ENCODE measurements around the gene NOPCHAP1.

NOPCHAP1 gene

GRCh38 chr12:105015543-105015942, 29.4 kb downstream of the NOPCHAP1 start:
- Histone ChIP-seq H4K5ac (ENCODE audit: low read length) (no peak overlapping the region), H3K4ac (ENCODE audit: low read depth, low read length) (no peak overlapping the region), H2AK5ac (ENCODE audit: low read length) (no peak overlapping the region), H3K56ac (ENCODE audit: low read length) (no peak overlapping the region), H3K79me2 (ENCODE audit: control insufficient read depth, insufficient read depth, low read length) (no peaks in the 10 kb centered on the region), H3K79me1 (ENCODE audit: low read length) (peaks cover 2% of the 10 kb centered on the region), H3K4me3 (ENCODE audit: low read length) (no peak overlapping the region), H3K4me2 (ENCODE audit: low read length) (no peak overlapping the region), H2BK5ac (ENCODE audit: low read length) (no peak overlapping the region), H3K27me3 (ENCODE audit: insufficient read depth, low read length, poor library complexity) (no peaks in the 10 kb centered on the region), H3K36me3 (ENCODE audit: control insufficient read depth, insufficient read depth, low read length) (no peaks in the 10 kb centered on the region), H4K8ac (ENCODE audit: low read depth, low read length) (no peak overlapping the region), H3K9ac (ENCODE audit: low read length) (no peak overlapping the region), H3K18ac (ENCODE audit: low read length) (no peak overlapping the region), H2BK120ac (ENCODE audit: low read depth, low read length) (no peak overlapping the region), H3K23ac (ENCODE audit: low read length) (no peak overlapping the region), H3K4me1 (ENCODE audit: control insufficient read depth, low read depth, low read length) (no peaks in the 10 kb centered on the region), H2BK15ac (replicated peaks; ENCODE audit: low read depth) (no peak overlapping the region), H3K27ac (ENCODE audit: low read depth, low read length) (no peak overlapping the region)
- no CpG with 5 or more reads among the region's 4 CpGs for WGBS (ENCODE audit: extremely low coverage, insufficient coverage, low lambda C conversion rate)
- no peak for DNase-seq

DNA sequence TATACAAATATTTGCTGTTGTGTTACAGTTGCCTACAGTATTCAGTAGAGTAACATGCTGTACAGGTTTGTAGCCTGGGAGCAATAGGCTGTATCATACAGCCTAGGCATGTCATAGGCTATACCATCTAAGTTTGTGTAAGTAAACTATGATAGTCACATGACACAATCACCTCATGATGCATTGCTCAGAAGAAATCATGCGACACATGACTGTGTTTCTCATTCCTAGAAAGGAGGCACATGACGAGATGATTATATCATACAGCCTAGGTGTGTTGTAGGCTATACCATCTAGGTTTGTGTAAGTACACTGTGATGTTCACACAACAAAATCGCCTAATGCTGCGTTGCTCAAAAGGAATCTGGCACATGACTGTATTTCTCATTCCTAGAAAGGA, 31.9 kb downstream of the NOPCHAP1 start:
- no peak for DNase-seq
- Histone ChIP-seq H3K23ac (ENCODE audit: low read length) (no peak overlapping the region), H2BK5ac (ENCODE audit: low read length) (no peak overlapping the region), H4K5ac (ENCODE audit: low read length) (no peak overlapping the region), H3K4me1 (ENCODE audit: control insufficient read depth, low read depth, low read length) (no peaks in the 10 kb centered on the region), H3K27me3 (ENCODE audit: insufficient read depth, low read length, poor library complexity) (no peaks in the 10 kb centered on the region), H2BK120ac (ENCODE audit: low read depth, low read length) (no peak overlapping the region), H3K18ac (ENCODE audit: low read length) (no peak overlapping the region), H3K4me2 (ENCODE audit: low read length) (no peak overlapping the region), H3K9ac (ENCODE audit: low read length) (no peak overlapping the region), H3K36me3 (ENCODE audit: control insufficient read depth, insufficient read depth, low read length) (no peaks in the 10 kb centered on the region), H3K56ac (ENCODE audit: low read length) (no peak overlapping the region), H3K4ac (ENCODE audit: low read depth, low read length) (no peak overlapping the region), H3K4me3 (ENCODE audit: low read length) (no peak overlapping the region), H2BK15ac (replicated peaks; ENCODE audit: low read depth) (no peak overlapping the region), H2AK5ac (ENCODE audit: low read length) (no peak overlapping the region), H3K79me1 (ENCODE audit: low read length) (peaks cover 2% of the 10 kb centered on the region), H4K8ac (ENCODE audit: low read depth, low read length) (no peak overlapping the region), H3K27ac (ENCODE audit: low read depth, low read length) (no peak overlapping the region), H3K79me2 (ENCODE audit: control insufficient read depth, insufficient read depth, low read length) (no peaks in the 10 kb centered on the region)
- no CpG with 5 or more reads among the region's 4 CpGs for WGBS (ENCODE audit: extremely low coverage, insufficient coverage, low lambda C conversion rate)

DNA sequence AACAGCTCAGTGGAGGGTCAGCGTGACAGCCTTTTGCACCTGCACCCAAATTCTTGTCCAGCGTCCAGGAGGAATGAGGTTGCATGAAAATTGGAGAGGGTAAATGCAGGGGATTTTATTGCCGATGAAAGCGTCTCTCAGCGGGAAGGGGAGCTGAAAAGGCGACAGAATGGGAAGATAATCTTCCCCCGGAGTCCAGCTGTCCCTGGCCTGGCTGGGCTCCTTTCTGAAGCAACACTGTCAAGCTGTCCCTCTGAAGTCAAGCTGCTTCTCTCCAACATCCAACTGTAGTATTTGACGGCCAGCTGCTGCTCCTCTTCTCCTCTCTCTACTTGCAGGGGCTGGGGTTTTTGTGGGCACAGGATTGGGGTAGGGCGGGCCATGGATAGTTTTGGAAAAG, 32.7 kb downstream of the NOPCHAP1 start:
- H2BK120ac ChIP-seq (ENCODE audit: low read depth, low read length): no peak overlapping the region
- H3K79me1 ChIP-seq (ENCODE audit: low read length): peaks cover 2% of the 10 kb centered on the region
- no peak overlapping the region for H2BK15ac ChIP-seq (replicated peaks; ENCODE audit: low read depth)
- H3K36me3 ChIP-seq (ENCODE audit: control insufficient read depth, insufficient read depth, low read length): no peaks in the 10 kb centered on the region
- no peak overlapping the region for H3K4ac ChIP-seq (ENCODE audit: low read depth, low read length)
- H4K8ac ChIP-seq (ENCODE audit: low read depth, low read length): no peak overlapping the region
- no peak overlapping the region for H3K23ac ChIP-seq (ENCODE audit: low read length)
- H3K9ac ChIP-seq (ENCODE audit: low read length): no peak overlapping the region
- no peaks in the 10 kb centered on the region for H3K27me3 ChIP-seq (ENCODE audit: insufficient read depth, low read length, poor library complexity)
- H3K4me3 ChIP-seq (ENCODE audit: low read length): no peak overlapping the region
- no peak overlapping the region for H3K18ac ChIP-seq (ENCODE audit: low read length)
- no CpG with 5 or more reads among the region's 9 CpGs for WGBS (ENCODE audit: extremely low coverage, insufficient coverage, low lambda C conversion rate)
- DNase-seq: no peak
- no peak overlapping the region for H3K4me2 ChIP-seq (ENCODE audit: low read length)
- no peaks in the 10 kb centered on the region for H3K79me2 ChIP-seq (ENCODE audit: control insufficient read depth, insufficient read depth, low read length)
- no peak overlapping the region for H2BK5ac ChIP-seq (ENCODE audit: low read length)
- H3K56ac ChIP-seq (ENCODE audit: low read length): no peak overlapping the region
- H3K27ac ChIP-seq (ENCODE audit: low read depth, low read length): no peak overlapping the region
- no peaks in the 10 kb centered on the region for H3K4me1 ChIP-seq (ENCODE audit: control insufficient read depth, low read depth, low read length)
- H2AK5ac ChIP-seq (ENCODE audit: low read length): no peak overlapping the region
- H4K5ac ChIP-seq (ENCODE audit: low read length): no peak overlapping the region

DNA sequence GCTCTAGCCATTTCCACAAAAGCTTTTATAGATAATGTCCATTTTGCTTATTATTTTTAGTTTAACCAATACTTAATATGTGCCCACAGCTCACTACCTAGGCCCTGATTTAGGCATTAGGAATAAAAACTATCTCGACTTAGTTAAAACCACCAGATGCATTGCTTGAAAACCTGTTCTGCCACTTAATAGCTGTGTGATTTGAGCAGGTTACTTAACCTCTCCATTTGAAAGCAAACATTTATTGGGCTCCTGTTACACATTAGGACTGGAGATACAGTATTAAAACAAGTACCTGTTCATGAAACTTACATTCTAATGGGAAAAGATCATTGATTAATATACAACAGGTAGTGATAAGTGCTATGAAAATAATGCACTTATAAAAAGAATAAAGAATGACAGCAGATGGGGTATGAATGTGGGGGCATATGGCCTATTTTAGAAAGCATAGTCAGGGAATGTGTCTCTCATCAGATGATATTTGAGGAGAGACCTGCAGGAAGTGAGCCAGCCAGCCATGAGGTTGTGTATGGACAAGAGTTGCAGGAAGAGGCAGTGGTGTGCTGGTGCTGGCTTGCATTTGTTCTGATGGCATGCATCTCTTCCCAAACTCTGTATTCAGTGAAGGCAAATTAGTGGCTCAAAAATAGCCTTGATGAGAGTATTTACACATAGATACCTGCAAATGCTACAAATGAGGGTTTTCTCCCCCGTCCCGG, 34.3 kb downstream of the NOPCHAP1 start:
- Histone ChIP-seq H3K27me3 (ENCODE audit: insufficient read depth, low read length, poor library complexity) (no peaks in the 10 kb centered on the region), H3K23ac (ENCODE audit: low read length) (no peak overlapping the region), H3K9ac (ENCODE audit: low read length) (no peak overlapping the region), H3K79me1 (ENCODE audit: low read length) (peaks cover 2% of the 10 kb centered on the region), H2BK5ac (ENCODE audit: low read length) (no peak overlapping the region), H3K27ac (ENCODE audit: low read depth, low read length) (no peak overlapping the region), H3K36me3 (ENCODE audit: control insufficient read depth, insufficient read depth, low read length) (no peaks in the 10 kb centered on the region), H2AK5ac (ENCODE audit: low read length) (no peak overlapping the region), H3K56ac (ENCODE audit: low read length) (no peak overlapping the region), H4K5ac (ENCODE audit: low read length) (no peak overlapping the region), H3K4me3 (ENCODE audit: low read length) (no peak overlapping the region), H2BK15ac (replicated peaks; ENCODE audit: low read depth) (no peak overlapping the region), H3K79me2 (ENCODE audit: control insufficient read depth, insufficient read depth, low read length) (no peaks in the 10 kb centered on the region), H2BK120ac (ENCODE audit: low read depth, low read length) (no peak overlapping the region), H3K4me1 (ENCODE audit: control insufficient read depth, low read depth, low read length) (no peaks in the 10 kb centered on the region), H3K18ac (ENCODE audit: low read length) (no peak overlapping the region), H4K8ac (ENCODE audit: low read depth, low read length) (no peak overlapping the region), H3K4me2 (ENCODE audit: low read length) (no peak overlapping the region), H3K4ac (ENCODE audit: low read depth, low read length) (no peak overlapping the region)
- WGBS (ENCODE audit: extremely low coverage, insufficient coverage, low lambda C conversion rate): no CpG with 5 or more reads among the region's 3 CpGs
- DNase-seq: peak; percentile 6

GRCh38 chr12:105024928-105025327, 38.8 kb downstream of the NOPCHAP1 start:
- no peak for DNase-seq
- no CpG with 5 or more reads among the region's 2 CpGs for WGBS (ENCODE audit: extremely low coverage, insufficient coverage, low lambda C conversion rate)
- Histone ChIP-seq H3K4ac (ENCODE audit: low read depth, low read length) (no peak overlapping the region), H4K8ac (ENCODE audit: low read depth, low read length) (no peak overlapping the region), H3K79me1 (ENCODE audit: low read length) (no peaks in the 10 kb centered on the region), H2BK5ac (ENCODE audit: low read length) (no peak overlapping the region), H3K4me1 (ENCODE audit: control insufficient read depth, low read depth, low read length) (no peaks in the 10 kb centered on the region), H3K4me2 (ENCODE audit: low read length) (no peak overlapping the region), H3K9ac (ENCODE audit: low read length) (no peak overlapping the region), H2BK15ac (replicated peaks; ENCODE audit: low read depth) (no peak overlapping the region), H3K56ac (ENCODE audit: low read length) (no peak overlapping the region), H3K18ac (ENCODE audit: low read length) (no peak overlapping the region), H2BK120ac (ENCODE audit: low read depth, low read length) (no peak overlapping the region), H2AK5ac (ENCODE audit: low read length) (no peak overlapping the region), H3K23ac (ENCODE audit: low read length) (no peak overlapping the region), H3K79me2 (ENCODE audit: control insufficient read depth, insufficient read depth, low read length) (no peaks in the 10 kb centered on the region), H3K27me3 (ENCODE audit: insufficient read depth, low read length, poor library complexity) (no peaks in the 10 kb centered on the region), H3K27ac (ENCODE audit: low read depth, low read length) (no peak overlapping the region), H3K36me3 (ENCODE audit: control insufficient read depth, insufficient read depth, low read length) (no peaks in the 10 kb centered on the region), H3K4me3 (ENCODE audit: low read length) (no peak overlapping the region), H4K5ac (ENCODE audit: low read length) (no peak overlapping the region)

- H3K79me1 ChIP-seq (ENCODE audit: low read length): no peaks in the 10 kb centered on the region
- no CpG with 5 or more reads among the region's 5 CpGs for WGBS (ENCODE audit: extremely low coverage, insufficient coverage, low lambda C conversion rate)
- no peak overlapping the region for H3K4me3 ChIP-seq (ENCODE audit: low read length)
- no peak overlapping the region for H2BK120ac ChIP-seq (ENCODE audit: low read depth, low read length)
- no peaks in the 10 kb centered on the region for H3K27me3 ChIP-seq (ENCODE audit: insufficient read depth, low read length, poor library complexity)
- H3K18ac ChIP-seq (ENCODE audit: low read length): no peak overlapping the region
- no peak for DNase-seq
- H3K23ac ChIP-seq (ENCODE audit: low read length): no peak overlapping the region
- H3K4me2 ChIP-seq (ENCODE audit: low read length): no peak overlapping the region
- no peak overlapping the region for H2BK5ac ChIP-seq (ENCODE audit: low read length)
- H2BK15ac ChIP-seq (replicated peaks; ENCODE audit: low read depth): no peak overlapping the region
- no peak overlapping the region for H3K56ac ChIP-seq (ENCODE audit: low read length)
- H4K5ac ChIP-seq (ENCODE audit: low read length): no peak overlapping the region
- H3K27ac ChIP-seq (ENCODE audit: low read depth, low read length): no peak overlapping the region
- H3K9ac ChIP-seq (ENCODE audit: low read length): no peak overlapping the region
- no peaks in the 10 kb centered on the region for H3K36me3 ChIP-seq (ENCODE audit: control insufficient read depth, insufficient read depth, low read length)
- H2AK5ac ChIP-seq (ENCODE audit: low read length): no peak overlapping the region
- H3K4me1 ChIP-seq (ENCODE audit: control insufficient read depth, low read depth, low read length): no peaks in the 10 kb centered on the region
- no peak overlapping the region for H3K4ac ChIP-seq (ENCODE audit: low read depth, low read length)
- no peak overlapping the region for H4K8ac ChIP-seq (ENCODE audit: low read depth, low read length)
- no peaks in the 10 kb centered on the region for H3K79me2 ChIP-seq (ENCODE audit: control insufficient read depth, insufficient read depth, low read length)
These were observed 39.8 kb downstream of the NOPCHAP1 start for GRCh38 chr12:105025890-105026289.
